A673 (cell line): Measurements from ENCODE around the gene PMFBP1. TPM values are rescaled to one million over a fixed set of nuclear protein-coding genes. Genes with fewer than 3 reads are reported as not detected.

Source experiments
- BruUV-seq: library from RNA; stranded (reverse); fragments of 400-500 nt; replicated peaks from 2 replicates; lab custom pipeline; 2021; lab: Mats Ljungman, UMichigan
- CTCF ChIA-PET: fragments of 300-600 bp; sonication (Branson Sonifier 250); formaldehyde crosslinking; loops from one replicate; lab custom pipeline; 2022; ENCODE audit warnings: antibody characterized with exemption; lab: Charles Lee
- POLR2A ChIA-PET: fragments of 300-600 bp; sonication (Branson Sonifier 250); formaldehyde crosslinking; loops from one replicate; lab custom pipeline; 2022; ENCODE audit warnings: antibody characterized with exemption; ENCODE audit not compliant: low non-redundant PET; lab: Charles Lee
- DNase-seq: peaks from one replicate; pipeline ENCODE4 v3.0.0-alpha.2; 2015; ENCODE audit warnings: low spot score
- H3K27ac ChIP-seq: fragments of 200-600 bp; sonication (generic); 2 replicates; pipeline ENCODE4 v1.5.1; 2016; ENCODE audit warnings: mixed run types, low read depth, mild to moderate bottlenecking, mixed read lengths, antibody characterized with exemption, low read length; ENCODE audit not compliant: poor library complexity, severe bottlenecking
- H3K27me3 ChIP-seq: fragments of 200-600 bp; sonication (generic); replicated peaks from 2 replicates; pipeline ENCODE4 v1.6.1; 2017; ENCODE audit warnings: mixed run types, low read depth, mild to moderate bottlenecking, mixed read lengths, antibody characterized with exemption, low read length; ENCODE audit not compliant: insufficient read depth, poor library complexity
- H3K36me3 ChIP-seq: fragments of 200-600 bp; sonication (generic); 2 replicates; pipeline ENCODE4 v1.6.1; 2016; ENCODE audit warnings: mixed run types, mild to moderate bottlenecking, mixed read lengths, antibody characterized with exemption, low read length; ENCODE audit not compliant: insufficient read depth, poor library complexity, severe bottlenecking
- H3K4me1 ChIP-seq: fragments of 200-600 bp; sonication (generic); 2 replicates; pipeline ENCODE4 v1.6.1; 2017; ENCODE audit warnings: mixed run types, mild to moderate bottlenecking, mixed read lengths, antibody characterized with exemption, low read length; ENCODE audit not compliant: insufficient read depth, poor library complexity, severe bottlenecking
- H3K4me3 ChIP-seq: fragments of 200-600 bp; sonication (generic); 2 replicates; pipeline ENCODE4 v1.5.1; 2016; ENCODE audit warnings: low read depth, mixed run types, mild to moderate bottlenecking, mixed read lengths, low read length; ENCODE audit not compliant: poor library complexity, severe bottlenecking
- H3K9me3 ChIP-seq: fragments of 200-600 bp; sonication (generic); 2 replicates; pipeline ENCODE4 v1.6.1; 2016; ENCODE audit warnings: mixed run types, low read depth, mild to moderate bottlenecking, mixed read lengths, antibody characterized with exemption, low read length; ENCODE audit not compliant: poor library complexity, severe bottlenecking
- EZH2 ChIP-seq: fragments of 200-600 bp; sonication (generic); IDR thresholded peaks from 2 replicates; pipeline ENCODE4 v1.6.1; 2017; ENCODE audit warnings: borderline replicate concordance, low read depth, mild to moderate bottlenecking, mixed read lengths, antibody characterized with exemption, low read length; ENCODE audit not compliant: poor library complexity, severe bottlenecking
- intact Hi-C: fragments of 100-400 bp; cut with micrococcal nuclease; formaldehyde crosslinking; loops from one replicate; pipeline ENCODE4 v1.10.0; 2022; ENCODE audit not compliant: unreplicated experiment
- total RNA-seq: library from RNA; stranded (reverse); gene quantifications from 2 replicates; pipeline ENCODE4 v1.2.3, GENCODE V29; 2021
- TF ChIP-seq, protein P1 (sequence below): fragments of 300-800, 200-600 bp; sonication (generic); conservative IDR thresholded peaks from 2 replicates; pipeline ENCODE4 v1.5.1; 2017; ENCODE audit warnings: low read depth, mild to moderate bottlenecking, antibody characterized with exemption, low read length, moderate library complexity, mixed read lengths

The PMFBP1 gene
- total RNA-seq, 1 experiment from 2014 or later = 1.2 TPM

DNA sequence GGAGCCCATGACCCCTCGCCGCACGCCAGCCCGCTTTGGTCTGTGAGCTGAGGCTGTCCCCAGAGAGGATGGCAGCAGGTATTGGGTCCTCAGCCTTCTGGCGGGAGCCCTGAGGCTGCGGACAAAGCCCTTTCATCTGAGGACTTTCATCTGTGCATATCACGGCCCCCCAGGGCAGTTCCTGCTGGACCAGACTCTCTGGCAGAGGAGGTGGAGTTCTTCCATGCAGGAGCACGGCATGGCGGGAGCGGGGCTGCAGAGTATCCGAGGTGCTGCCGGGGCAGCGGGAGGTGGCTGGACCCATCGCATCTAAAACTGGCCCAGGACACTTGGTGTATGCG is 59.5 kb downstream of the PMFBP1 start:
- Histone ChIP-seq H3K4me1 (peaks cover 6% of the 10 kb centered on the region), H3K27ac (peak overlapping the region; percentile 23), H3K36me3 (peaks cover 41% of the 10 kb centered on the region), H3K9me3 (no peaks in the 10 kb centered on the region), H3K4me3 (no peak overlapping the region), H3K27me3 (no peaks in the 10 kb centered on the region)
- no peak for DNase-seq
- CTCF ChIA-PET = no interaction called here
- intact Hi-C loops = no loop called here
- TF ChIP-seq EZH2 = no peak
- TSS peak; percentile 73 for BruUV-seq
- POLR2A ChIA-PET = no interaction called here

DNA sequence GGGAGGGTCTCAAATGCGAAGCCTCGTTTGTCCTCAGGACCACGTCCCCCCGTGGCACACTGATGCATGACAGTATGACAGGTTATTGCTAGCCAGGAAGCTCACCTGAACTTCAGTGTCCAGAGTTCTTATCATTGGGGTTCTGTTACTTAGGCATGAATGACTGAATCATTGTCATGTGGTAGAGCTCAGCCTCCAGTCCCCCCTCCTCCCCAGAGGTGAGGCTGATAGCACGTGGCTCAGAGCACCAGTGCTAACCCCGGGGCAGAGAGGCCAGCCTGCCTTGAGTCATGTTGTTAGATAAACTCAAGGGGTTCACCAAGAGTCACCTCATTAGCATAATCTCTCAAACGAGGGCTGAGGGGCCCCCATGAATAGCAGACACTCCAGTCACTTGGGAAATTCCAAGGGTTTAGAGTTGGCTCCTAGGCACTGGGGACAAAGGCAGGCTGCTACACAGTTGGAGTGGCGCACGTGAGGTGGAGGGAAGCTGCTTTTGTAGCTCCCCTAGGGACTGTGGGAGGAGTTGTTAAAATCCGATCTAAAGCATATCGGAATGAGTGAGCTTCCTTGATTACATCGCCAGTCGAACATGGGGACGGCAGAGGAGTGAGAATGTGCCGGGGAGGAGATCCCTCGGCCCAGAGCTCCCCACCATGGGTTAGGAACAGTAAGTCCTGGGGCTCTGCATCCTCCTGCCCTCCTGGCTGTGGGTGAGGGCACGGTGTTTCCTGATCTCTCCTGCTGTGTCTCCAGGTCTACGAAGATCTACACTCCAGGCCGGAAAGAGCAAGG is 60.1 kb downstream of the PMFBP1 start:
- no peaks in the 10 kb centered on the region for H3K27me3 ChIP-seq
- H3K4me3 ChIP-seq = no peak overlapping the region
- ChIA-PET POLR2A (no interaction called here), CTCF (no interaction called here)
- H3K36me3 ChIP-seq = peaks cover 46% of the 10 kb centered on the region
- no peaks in the 10 kb centered on the region for H3K9me3 ChIP-seq
- peak overlapping the region; percentile 23 for H3K27ac ChIP-seq
- peak; percentile 43 for DNase-seq
- TF ChIP-seq, protein P1, sequence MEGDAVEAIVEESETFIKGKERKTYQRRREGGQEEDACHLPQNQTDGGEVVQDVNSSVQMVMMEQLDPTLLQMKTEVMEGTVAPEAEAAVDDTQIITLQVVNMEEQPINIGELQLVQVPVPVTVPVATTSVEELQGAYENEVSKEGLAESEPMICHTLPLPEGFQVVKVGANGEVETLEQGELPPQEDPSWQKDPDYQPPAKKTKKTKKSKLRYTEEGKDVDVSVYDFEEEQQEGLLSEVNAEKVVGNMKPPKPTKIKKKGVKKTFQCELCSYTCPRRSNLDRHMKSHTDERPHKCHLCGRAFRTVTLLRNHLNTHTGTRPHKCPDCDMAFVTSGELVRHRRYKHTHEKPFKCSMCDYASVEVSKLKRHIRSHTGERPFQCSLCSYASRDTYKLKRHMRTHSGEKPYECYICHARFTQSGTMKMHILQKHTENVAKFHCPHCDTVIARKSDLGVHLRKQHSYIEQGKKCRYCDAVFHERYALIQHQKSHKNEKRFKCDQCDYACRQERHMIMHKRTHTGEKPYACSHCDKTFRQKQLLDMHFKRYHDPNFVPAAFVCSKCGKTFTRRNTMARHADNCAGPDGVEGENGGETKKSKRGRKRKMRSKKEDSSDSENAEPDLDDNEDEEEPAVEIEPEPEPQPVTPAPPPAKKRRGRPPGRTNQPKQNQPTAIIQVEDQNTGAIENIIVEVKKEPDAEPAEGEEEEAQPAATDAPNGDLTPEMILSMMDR = no peak
- no peak for TF ChIP-seq EZH2
- BruUV-seq = no TSS peak
- intact Hi-C loops = no loop called here
- H3K4me1 ChIP-seq = peaks cover 6% of the 10 kb centered on the region

DNA sequence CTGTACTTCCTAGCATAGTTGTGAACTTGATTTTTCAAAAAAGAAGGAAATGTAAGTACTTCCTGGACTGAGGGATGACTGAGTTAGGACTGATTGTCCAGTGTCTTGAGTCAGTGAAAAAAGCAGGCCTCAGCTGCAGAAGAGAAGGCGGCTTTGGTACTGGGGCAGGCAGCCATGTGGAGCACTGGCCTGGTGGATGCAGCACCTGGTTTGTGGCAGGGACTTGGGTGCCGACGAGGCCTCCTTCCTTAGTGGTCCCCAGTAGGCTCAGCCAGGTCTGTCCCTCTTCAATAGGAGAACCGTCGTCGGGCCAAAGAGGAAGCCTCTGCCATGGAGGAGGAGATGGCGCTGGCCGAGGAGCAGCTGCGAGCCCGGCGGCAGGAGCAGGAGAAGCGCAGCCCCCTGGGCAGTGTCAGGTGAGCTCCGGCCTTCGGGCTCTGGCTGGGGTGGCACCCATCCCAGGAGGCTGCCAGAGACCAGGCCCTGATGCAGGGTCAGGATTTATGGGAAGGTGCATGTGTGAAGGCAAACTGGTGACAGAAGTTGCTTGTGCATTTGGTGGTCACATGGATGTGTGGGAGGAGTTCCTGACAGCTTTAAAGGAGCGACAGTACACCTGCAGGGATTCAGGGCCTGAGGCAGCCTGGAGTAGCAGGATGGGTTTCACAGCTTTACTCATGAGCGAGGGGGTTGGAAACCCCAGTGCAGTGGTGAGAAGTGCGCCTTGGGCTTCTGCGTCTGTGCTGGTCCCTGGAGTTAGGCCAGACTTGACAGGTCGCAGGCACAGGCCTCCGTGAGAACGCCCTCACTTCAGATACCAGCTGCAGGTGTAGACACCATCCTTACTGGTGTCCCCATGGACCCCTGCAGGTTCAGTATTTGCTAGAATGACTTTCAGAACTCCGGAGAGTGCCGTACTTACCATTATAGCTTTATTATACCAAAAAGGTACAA is 61.0 kb downstream of the PMFBP1 start:
- ChIA-PET POLR2A (no interaction called here), CTCF (no interaction called here)
- no peak for DNase-seq
- Histone ChIP-seq H3K27me3 (no peaks in the 10 kb centered on the region), H3K4me1 (peaks cover 6% of the 10 kb centered on the region), H3K9me3 (no peaks in the 10 kb centered on the region), H3K27ac (no peak overlapping the region), H3K36me3 (peaks cover 55% of the 10 kb centered on the region), H3K4me3 (no peak overlapping the region)
- no TSS peak for BruUV-seq
- no peak for TF ChIP-seq EZH2
- TF ChIP-seq, protein P1 = no peak
- intact Hi-C loops = no loop called here
